KMS-11 (cell line): Measurements from ENCODE around the gene MIB2.

Source experiments
- H2AFZ ChIP-seq: fragments of 200-600 bp; sonication (generic); 2 replicates; pipeline ENCODE4 v1.6.1; 2016; ENCODE audit warnings: antibody characterized with exemption, mixed run types, low read depth
- H3K27ac ChIP-seq: fragments of 200-600 bp; sonication (generic); 2 replicates; pipeline ENCODE4 v1.6.1; 2016; ENCODE audit warnings: mild to moderate bottlenecking, mixed run types
- H3K27me3 ChIP-seq: fragments of 200-600 bp; sonication (generic); 2 replicates; pipeline ENCODE4 v1.6.1; 2017; ENCODE audit warnings: mild to moderate bottlenecking, low read depth, mixed run types, moderate library complexity; ENCODE audit not compliant: insufficient read depth
- H3K36me3 ChIP-seq: fragments of 200-600 bp; sonication (generic); 2 replicates; pipeline ENCODE4 v1.6.1; 2017; ENCODE audit warnings: mild to moderate bottlenecking, mixed run types; ENCODE audit not compliant: insufficient read depth
- H3K4me1 ChIP-seq: fragments of 200-600 bp; sonication (generic); 2 replicates; pipeline ENCODE4 v1.6.1; 2016; ENCODE audit warnings: mild to moderate bottlenecking, low read depth, mixed run types; ENCODE audit not compliant: poor library complexity, severe bottlenecking
- H3K4me2 ChIP-seq: fragments of 200-600 bp; sonication (generic); 2 replicates; pipeline ENCODE4 v1.7.0; 2016; ENCODE audit warnings: mild to moderate bottlenecking, mixed run types
- H3K4me3 ChIP-seq: fragments of 200-600 bp; sonication (generic); IDR thresholded peaks from 2 replicates; pipeline ENCODE4 v1.6.1; 2017; ENCODE audit warnings: low read depth, low read length, mixed read lengths; ENCODE audit not compliant: insufficient read depth
- H3K79me2 ChIP-seq: fragments of 200-600 bp; sonication (generic); 2 replicates; pipeline ENCODE4 v1.6.1; 2016; ENCODE audit warnings: low read depth, mixed run types; ENCODE audit not compliant: insufficient read depth
- H3K9ac ChIP-seq: fragments of 200-600 bp; sonication (generic); 2 replicates; pipeline ENCODE4 v1.6.1; 2016; ENCODE audit warnings: mild to moderate bottlenecking, mixed run types
- H4K20me1 ChIP-seq: fragments of 200-600 bp; sonication (generic); 2 replicates; pipeline ENCODE4 v1.6.1; 2016; ENCODE audit warnings: mild to moderate bottlenecking, mixed run types; ENCODE audit not compliant: insufficient read depth
- TF ChIP-seq, protein P1 (sequence below): fragments of 200-600 bp; sonication (generic); conservative IDR thresholded peaks from 2 replicates; pipeline ENCODE4 v1.6.1; 2017; ENCODE audit warnings: low read depth, mild to moderate bottlenecking, antibody characterized with exemption, low read length, moderate library complexity, mixed read lengths

MIB2 gene

DNA sequence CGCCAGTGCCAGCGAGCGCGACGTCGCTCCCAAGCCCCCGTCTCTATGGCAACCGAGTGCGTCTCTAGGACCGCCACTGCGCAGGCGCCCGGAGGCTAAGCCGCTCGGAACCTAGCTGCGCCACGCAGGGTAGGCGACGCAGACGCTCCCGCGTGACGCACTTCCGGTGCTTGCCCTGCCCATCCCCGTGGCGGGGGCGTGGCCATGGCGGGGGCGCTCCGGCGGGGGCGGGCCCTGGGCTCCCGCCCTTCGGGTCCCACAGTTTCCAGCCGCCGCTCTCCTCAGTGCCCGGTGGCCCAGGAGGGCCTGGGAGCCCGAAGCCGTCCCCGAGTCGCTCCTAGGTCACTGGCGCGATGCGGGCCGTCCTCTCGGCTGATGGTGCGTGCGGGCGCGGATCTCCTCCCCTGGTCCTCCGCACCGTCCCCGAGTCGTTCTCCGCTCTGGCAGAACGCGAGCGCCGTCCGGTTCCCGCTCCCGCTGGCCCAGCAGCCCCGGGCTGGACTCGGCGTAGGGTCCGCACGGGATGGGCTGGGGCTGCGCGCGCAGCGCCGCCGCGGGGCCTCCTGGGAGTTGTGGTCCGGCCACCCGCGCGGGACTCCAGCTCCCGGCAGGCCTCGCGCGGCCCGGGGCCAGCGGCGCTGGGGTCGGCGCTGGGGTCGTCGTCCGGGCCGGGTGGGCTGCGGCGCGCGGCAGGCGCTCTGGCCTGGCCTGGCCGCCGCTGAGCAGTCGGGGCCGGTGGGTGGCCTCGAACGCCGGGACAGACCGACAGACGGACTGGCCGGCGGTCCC lies at the start of gene MIB2:
MIB2 (plus strand) TSS at position 245 of the 789 bp plus-strand sequence. CDS start 7,953 bp downstream, outside the sequence.
- Histone ChIP-seq H3K4me1 (peaks cover 24% of the 10 kb centered on the region), H3K36me3 (no peaks in the 10 kb centered on the region), H2AFZ (peak within 1 kb of the TSS; percentile 66), H3K4me3 (peak within 1 kb of the TSS; percentile 95), H3K27ac (peak within 1 kb of the TSS; percentile 96), H3K9ac (peak within 1 kb of the TSS; percentile 85), H4K20me1 (no peaks in the 10 kb centered on the region), H3K79me2 (no peaks in the 10 kb centered on the region), H3K4me2 (peak within 1 kb of the TSS; percentile 99), H3K27me3 (no peaks in the 10 kb centered on the region)
- TF ChIP-seq, protein P1, sequence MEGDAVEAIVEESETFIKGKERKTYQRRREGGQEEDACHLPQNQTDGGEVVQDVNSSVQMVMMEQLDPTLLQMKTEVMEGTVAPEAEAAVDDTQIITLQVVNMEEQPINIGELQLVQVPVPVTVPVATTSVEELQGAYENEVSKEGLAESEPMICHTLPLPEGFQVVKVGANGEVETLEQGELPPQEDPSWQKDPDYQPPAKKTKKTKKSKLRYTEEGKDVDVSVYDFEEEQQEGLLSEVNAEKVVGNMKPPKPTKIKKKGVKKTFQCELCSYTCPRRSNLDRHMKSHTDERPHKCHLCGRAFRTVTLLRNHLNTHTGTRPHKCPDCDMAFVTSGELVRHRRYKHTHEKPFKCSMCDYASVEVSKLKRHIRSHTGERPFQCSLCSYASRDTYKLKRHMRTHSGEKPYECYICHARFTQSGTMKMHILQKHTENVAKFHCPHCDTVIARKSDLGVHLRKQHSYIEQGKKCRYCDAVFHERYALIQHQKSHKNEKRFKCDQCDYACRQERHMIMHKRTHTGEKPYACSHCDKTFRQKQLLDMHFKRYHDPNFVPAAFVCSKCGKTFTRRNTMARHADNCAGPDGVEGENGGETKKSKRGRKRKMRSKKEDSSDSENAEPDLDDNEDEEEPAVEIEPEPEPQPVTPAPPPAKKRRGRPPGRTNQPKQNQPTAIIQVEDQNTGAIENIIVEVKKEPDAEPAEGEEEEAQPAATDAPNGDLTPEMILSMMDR = no peak

DNA sequence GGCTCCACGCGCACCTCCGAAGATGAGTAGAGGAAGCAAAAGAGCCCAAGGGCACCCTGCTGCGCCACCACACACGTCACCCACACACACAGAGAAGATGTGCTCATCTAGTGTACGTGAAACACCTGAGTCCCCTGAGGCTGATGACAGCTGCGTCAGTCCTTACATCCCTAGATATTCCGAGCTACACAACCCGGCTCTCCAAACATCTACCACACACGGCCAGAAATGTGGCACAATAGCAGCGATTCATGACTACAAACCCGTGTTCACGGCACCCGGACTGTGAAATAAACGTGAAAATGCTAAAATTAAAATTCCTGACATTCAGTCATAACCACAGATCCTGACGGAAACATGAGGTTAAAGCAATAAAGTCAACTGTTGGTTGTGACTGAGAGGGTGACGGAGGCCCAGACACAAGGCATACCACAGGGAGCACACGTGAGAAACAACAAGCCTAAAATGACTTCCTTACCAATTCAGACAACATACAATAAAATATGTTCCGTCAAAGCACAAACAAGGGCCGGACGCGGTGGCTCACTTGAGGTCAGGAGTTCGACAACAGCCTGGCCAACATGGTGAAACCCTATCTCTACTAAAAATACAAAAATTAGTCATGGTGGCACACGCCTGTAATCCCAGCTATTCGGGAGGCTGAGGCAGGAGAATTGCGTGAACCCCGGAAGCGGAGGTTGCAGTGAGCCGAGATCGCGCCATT lies 48.0 kb upstream of the MIB2 start:
- Histone ChIP-seq H2AFZ (no peak overlapping the region), H3K4me2 (no peak overlapping the region), H3K27me3 (no peaks in the 10 kb centered on the region), H3K4me3 (no peak overlapping the region), H3K79me2 (peaks cover 99% of the 10 kb centered on the region), H3K36me3 (peaks cover 8% of the 10 kb centered on the region; the same call in 1 of the 2 replicates), H4K20me1 (peaks cover 28% of the 10 kb centered on the region), H3K4me1 (no peaks in the 10 kb centered on the region), H3K9ac (no peak overlapping the region), H3K27ac (no peak overlapping the region)
- TF ChIP-seq, protein P1 = no peak

DNA sequence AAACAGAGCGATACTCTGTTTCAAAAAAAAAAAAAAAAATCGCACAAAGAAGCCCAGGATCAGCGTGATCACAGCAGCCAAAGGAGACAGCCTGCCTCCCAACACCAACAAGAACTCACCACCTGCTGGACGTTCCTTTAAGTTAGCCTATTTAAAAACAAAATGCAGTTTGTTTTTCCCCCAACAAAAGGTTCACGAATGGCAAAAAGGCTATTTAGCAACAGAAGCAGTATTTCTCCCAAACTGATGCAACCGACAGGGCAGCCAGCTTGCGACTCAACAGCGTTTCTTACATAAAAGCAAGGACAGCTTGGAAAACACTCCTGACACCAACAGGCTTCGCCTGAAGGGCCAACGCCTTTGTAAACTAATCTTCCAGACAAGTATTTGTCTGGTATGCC lies 47.4 kb upstream of the MIB2 start:
- Histone ChIP-seq H3K4me1 (no peaks in the 10 kb centered on the region), H3K4me2 (no peak overlapping the region), H4K20me1 (peaks cover 28% of the 10 kb centered on the region), H2AFZ (no peak overlapping the region), H3K27ac (no peak overlapping the region), H3K27me3 (no peaks in the 10 kb centered on the region), H3K36me3 (peaks cover 8% of the 10 kb centered on the region; the same call in 1 of the 2 replicates), H3K4me3 (no peak overlapping the region), H3K9ac (no peak overlapping the region), H3K79me2 (peaks cover 100% of the 10 kb centered on the region)
- TF ChIP-seq, protein P1 = no peak

DNA sequence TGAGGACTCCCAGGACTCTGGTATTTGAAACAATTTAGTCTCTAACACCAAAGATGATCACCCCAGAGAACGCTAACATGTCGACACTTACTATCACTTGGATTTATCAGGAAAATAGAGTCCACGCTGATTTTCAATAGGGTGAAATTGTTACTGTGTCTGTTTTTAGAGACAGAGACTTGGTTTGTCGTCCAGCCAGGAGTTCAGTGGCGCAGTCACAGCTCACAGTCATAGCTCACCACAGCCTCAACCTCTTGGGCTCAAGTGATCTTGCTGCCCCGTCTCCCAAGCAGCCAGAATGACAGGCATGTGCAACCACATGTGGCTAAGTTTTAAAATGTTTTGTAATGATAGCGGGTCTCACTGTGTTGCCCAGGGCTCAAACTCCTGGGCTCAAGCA lies 46.0 kb upstream of the MIB2 start:
- H3K79me2 ChIP-seq = peaks cover 100% of the 10 kb centered on the region
- no peak overlapping the region for H3K9ac ChIP-seq
- H3K27me3 ChIP-seq = no peaks in the 10 kb centered on the region
- H3K36me3 ChIP-seq = peaks cover 8% of the 10 kb centered on the region; the same call in 1 of the 2 replicates
- H3K4me3 ChIP-seq = no peak overlapping the region
- H3K27ac ChIP-seq = no peak overlapping the region
- peaks cover 27% of the 10 kb centered on the region for H4K20me1 ChIP-seq
- H3K4me1 ChIP-seq = peaks cover 3% of the 10 kb centered on the region
- H2AFZ ChIP-seq = no peak overlapping the region
- no peak overlapping the region for H3K4me2 ChIP-seq
- TF ChIP-seq, protein P1 = no peak
